ENCODE data around the gene C19orf12. TPM values are rescaled to one million over a fixed set of nuclear protein-coding genes. Genes with fewer than 3 reads are reported as not detected.

Gene C19orf12
- total RNA-seq, 1 experiment from 2014 or later = 10.0 TPM

GRCh38 chr19:29672319-29672932 lies 42.6 kb downstream of the C19orf12 start:
- H3K4me1 ChIP-seq (ENCODE audit: control insufficient read depth in 1 of 2, insufficient read depth in 2 of 2, low read length in 2 of 2) = peaks cover 8 to 19% of the 10 kb centered on the region in 2 experiments; a peak in 3 of 4 replicates
- no peak overlapping the region for H3K4me2 ChIP-seq (ENCODE audit: low read length)
- DNase-seq (ENCODE audit: low read depth, low spot score) = no peak
- CTCF ChIA-PET = interaction anchor here (1.7 to 2.3 kb wide), 2 partner anchors 10 to 44 kb away, joined by 3 to 6 read pairs; no protein-coding TSS in a partner anchor
- no peak overlapping the region for H3K9ac ChIP-seq (ENCODE audit: low read length)
- H2AFZ ChIP-seq (ENCODE audit: low read depth, low read length, poor library complexity, severe bottlenecking) = no peak overlapping the region
- no peaks in the 10 kb centered on the region for H3K27me3 ChIP-seq (ENCODE audit: insufficient read depth, low read length)
- H3K4me3 ChIP-seq (replicated peaks in 1 of 2; ENCODE audit: low read depth in 1 of 2, low read length in 2 of 2) = no peak overlapping the region
- peaks cover 13% of the 10 kb centered on the region; the same call in 1 of the 2 replicates for H3K79me2 ChIP-seq (ENCODE audit: insufficient read depth, low read length)
- TF ChIP-seq SP1 (IDR thresholded peaks at IDR 0.05; ENCODE audit: low read depth) (no peak), JUND (IDR thresholded peaks at IDR 0.05) (no peak), EGR1 (IDR thresholded peaks at IDR 0.05; ENCODE audit: low read depth) (no peak), MAX (IDR thresholded peaks at IDR 0.05) (no peak), ATF3 (IDR thresholded peaks at IDR 0.05) (no peak), CEBPB (IDR thresholded peaks at IDR 0.05; ENCODE audit: low read depth) (no peak), CTCF (IDR thresholded peaks at IDR 0.05 in 2 of 3, conservative IDR thresholded peaks at IDR 0.05 in 1 of 3; ENCODE audit: borderline replicate concordance in 1 of 3, insufficient read depth in 1 of 3, low read depth in 2 of 3, low read length in 2 of 3) (no peak), FOSL1 (IDR thresholded peaks at IDR 0.05; ENCODE audit: low read depth) (no peak), SIN3A (IDR thresholded peaks at IDR 0.05; ENCODE audit: low read depth) (no peak), POLR2A (IDR thresholded peaks at IDR 0.05; ENCODE audit: borderline replicate concordance, extremely low read depth, insufficient read depth, insufficient read length) (no peak), POLR2AphosphoS5 (IDR thresholded peaks at IDR 0.05; ENCODE audit: low read depth, low read length) (no peak), SRF (IDR thresholded peaks at IDR 0.05; ENCODE audit: low read depth) (no peak), RAD21 (IDR thresholded peaks at IDR 0.05; ENCODE audit: low read depth) (no peak), CBX3 (IDR thresholded peaks at IDR 0.05; ENCODE audit: low read depth) (no peak), YY1 (IDR thresholded peaks at IDR 0.05; ENCODE audit: extremely low read depth, insufficient replicate concordance, low read depth, low read length) (no peak), ZNF274 (IDR thresholded peaks at IDR 0.05; ENCODE audit: low read depth, low read length) (no peak), ELF1 (IDR thresholded peaks at IDR 0.05; ENCODE audit: borderline replicate concordance, low read depth) (no peak)
- POLR2A ChIA-PET = no interaction called here
- intact Hi-C loops (cut with micrococcal nuclease) = no loop called here
- no peak for ATAC-seq
- no peaks in the 10 kb centered on the region for H4K20me1 ChIP-seq (ENCODE audit: insufficient read depth)
- BruUV-seq (replicated peaks) = no TSS peak
- RAD21 ChIA-PET (ENCODE audit: low non-redundant PET in 1 of 2, low total read pairs in 2 of 2, uncharacterized antibody in 2 of 2, unreplicated experiment in 2 of 2) = no interaction called here
- no peak overlapping the region for H3K27ac ChIP-seq (ENCODE audit: low read depth, low read length)
- no peaks in the 10 kb centered on the region for H3K9me2 ChIP-seq (ENCODE audit: insufficient read depth)
- H3K36me3 ChIP-seq (ENCODE audit: control insufficient read depth in 1 of 2, insufficient read depth in 2 of 2, low read length in 2 of 2) = no peaks in the 10 kb centered on the region; a peak in 1 of 4 replicates
- H3K9me3 ChIP-seq (ENCODE audit: control insufficient read depth in 1 of 2, insufficient read depth in 1 of 2, low read depth in 1 of 2, low read length in 2 of 2) = no peaks in the 10 kb centered on the region

All from HCT116 (cell line).